ENCODE data around the gene CACNB3.

CACNB3 gene

DNA sequence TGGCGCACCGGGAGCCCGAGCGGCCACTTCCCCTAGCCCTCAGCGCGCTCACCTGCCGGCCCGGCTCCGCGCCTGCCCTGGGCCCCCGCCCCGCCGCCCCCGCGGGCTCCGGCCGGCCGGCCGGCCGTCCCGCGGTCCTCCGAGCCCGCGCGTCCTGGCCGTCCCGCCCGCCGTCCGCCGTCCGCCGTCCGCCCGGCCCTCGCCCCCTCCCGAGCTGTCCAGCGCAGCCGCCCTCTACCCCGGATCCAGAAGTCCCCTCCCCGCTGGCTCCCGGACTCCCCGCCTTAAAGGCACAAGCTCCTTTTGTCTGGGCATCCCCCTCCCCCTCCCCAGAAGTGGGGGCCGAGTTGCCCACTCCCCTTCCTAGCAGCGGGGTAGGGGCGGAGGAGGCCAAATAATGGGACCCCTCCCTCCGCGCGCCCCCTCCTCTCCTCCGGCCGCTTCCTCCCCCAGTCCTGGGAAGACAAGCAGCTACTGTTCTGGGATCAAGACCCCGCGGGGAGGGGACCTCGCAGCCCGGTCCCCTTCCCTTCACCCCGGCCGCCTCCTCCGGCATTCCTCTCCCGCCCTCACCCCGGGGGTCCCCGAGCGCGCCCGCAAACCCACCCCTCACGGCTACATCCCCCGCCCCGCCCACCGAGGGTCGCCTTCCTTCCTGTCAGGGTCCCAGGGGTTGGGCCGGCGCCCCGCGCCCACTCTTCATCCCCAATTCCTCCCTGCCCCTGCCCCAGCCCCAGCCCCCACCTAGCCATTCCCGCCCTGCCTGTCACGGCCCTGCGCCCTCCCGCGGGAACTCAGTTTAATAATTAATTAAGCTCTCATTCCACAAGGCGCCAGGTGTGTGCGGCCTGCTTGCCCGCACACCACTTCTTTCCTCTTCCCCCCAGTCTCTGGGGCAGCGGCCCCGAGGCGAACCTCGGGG lies 29.2 kb upstream of the CACNB3 start, which contains the start of gene ADCY6:
ADCY6 (minus strand) TSS at position 236 of the 922 bp plus-strand sequence. CDS start 5,655 bp downstream, outside the sequence.
- TF ChIP-seq, protein P1, sequence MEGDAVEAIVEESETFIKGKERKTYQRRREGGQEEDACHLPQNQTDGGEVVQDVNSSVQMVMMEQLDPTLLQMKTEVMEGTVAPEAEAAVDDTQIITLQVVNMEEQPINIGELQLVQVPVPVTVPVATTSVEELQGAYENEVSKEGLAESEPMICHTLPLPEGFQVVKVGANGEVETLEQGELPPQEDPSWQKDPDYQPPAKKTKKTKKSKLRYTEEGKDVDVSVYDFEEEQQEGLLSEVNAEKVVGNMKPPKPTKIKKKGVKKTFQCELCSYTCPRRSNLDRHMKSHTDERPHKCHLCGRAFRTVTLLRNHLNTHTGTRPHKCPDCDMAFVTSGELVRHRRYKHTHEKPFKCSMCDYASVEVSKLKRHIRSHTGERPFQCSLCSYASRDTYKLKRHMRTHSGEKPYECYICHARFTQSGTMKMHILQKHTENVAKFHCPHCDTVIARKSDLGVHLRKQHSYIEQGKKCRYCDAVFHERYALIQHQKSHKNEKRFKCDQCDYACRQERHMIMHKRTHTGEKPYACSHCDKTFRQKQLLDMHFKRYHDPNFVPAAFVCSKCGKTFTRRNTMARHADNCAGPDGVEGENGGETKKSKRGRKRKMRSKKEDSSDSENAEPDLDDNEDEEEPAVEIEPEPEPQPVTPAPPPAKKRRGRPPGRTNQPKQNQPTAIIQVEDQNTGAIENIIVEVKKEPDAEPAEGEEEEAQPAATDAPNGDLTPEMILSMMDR (IDR thresholded peaks at IDR 0.05; ENCODE audit: low read depth, low read length): no peak
- DNase-seq (ENCODE audit: extremely low read depth, low read depth): peak; percentile 41

DNA sequence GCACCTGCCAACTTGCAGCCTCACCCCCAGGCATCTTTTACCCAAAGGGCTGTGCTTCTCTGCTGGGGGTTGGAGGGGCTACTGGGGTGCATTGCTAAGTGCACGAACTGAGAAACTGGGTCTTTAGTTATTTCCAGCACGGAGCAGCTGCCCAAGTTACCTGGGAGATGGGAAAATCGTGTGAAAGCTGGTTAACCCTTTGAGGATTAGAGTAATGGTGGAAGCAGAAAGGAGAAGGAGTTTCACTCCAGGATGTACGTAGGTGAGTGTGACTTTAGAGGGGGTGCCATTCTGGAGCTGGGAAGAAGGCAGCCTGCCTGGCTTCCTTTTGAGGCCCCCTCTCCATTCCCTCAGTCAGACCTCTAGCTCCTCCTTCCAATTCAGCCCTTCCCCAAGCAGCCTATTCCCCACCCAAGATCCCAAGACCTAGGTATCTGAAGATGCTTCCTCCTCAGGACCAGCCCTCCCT lies 28.4 kb upstream of the CACNB3 start:
- TF ChIP-seq, protein P1 (IDR thresholded peaks at IDR 0.05; ENCODE audit: low read depth, low read length): no peak

DNA sequence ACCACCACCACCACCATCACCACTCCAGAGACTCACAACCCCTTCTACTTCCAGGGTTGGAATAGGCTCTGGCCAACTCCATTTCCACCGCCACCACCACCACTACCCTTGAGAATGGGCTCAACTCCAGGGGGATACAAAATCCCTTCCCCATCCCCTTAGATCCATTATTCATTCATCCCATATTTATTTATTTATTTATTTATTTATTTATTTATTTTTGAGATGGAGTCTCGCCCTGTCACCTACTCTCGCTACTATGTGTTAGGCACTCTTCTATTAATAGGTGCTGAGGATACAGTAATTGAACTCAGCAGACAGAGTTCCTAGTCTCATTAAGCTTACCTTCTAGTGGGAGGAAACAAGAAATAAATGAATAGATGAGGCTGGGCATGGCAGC lies 24.6 kb upstream of the CACNB3 start:
- TF ChIP-seq, protein P1 (IDR thresholded peaks at IDR 0.05; ENCODE audit: low read depth, low read length): no peak
- DNase-seq (ENCODE audit: extremely low read depth, low read depth): no peak

More for the DNA sequence above, 28.4 kb upstream of the CACNB3 start:
- no peak for DNase-seq (ENCODE audit: extremely low read depth, low read depth)

DNA sequence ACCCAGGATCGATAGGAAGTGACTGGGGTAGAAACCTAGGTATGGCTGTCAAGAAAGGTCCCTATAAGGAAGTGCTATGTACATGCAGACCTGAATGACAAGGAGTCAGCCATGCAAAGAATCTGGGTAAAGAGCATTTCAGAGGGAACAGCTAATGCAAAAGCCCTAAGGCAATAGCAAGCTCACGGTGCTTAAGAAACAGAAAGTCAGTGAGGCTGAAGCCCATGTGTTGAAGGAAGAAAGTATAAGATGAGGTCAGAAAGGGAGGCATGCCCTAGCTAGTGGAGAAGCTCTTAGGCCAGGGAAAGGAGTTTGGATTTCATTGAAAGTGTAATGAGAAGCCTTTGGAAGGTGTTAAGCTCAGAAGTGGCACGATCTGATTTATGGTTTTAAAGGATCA lies 23.4 kb upstream of the CACNB3 start:
- TF ChIP-seq, protein P1 (IDR thresholded peaks at IDR 0.05; ENCODE audit: low read depth, low read length): no peak
- DNase-seq (ENCODE audit: extremely low read depth, low read depth): no peak

DNA sequence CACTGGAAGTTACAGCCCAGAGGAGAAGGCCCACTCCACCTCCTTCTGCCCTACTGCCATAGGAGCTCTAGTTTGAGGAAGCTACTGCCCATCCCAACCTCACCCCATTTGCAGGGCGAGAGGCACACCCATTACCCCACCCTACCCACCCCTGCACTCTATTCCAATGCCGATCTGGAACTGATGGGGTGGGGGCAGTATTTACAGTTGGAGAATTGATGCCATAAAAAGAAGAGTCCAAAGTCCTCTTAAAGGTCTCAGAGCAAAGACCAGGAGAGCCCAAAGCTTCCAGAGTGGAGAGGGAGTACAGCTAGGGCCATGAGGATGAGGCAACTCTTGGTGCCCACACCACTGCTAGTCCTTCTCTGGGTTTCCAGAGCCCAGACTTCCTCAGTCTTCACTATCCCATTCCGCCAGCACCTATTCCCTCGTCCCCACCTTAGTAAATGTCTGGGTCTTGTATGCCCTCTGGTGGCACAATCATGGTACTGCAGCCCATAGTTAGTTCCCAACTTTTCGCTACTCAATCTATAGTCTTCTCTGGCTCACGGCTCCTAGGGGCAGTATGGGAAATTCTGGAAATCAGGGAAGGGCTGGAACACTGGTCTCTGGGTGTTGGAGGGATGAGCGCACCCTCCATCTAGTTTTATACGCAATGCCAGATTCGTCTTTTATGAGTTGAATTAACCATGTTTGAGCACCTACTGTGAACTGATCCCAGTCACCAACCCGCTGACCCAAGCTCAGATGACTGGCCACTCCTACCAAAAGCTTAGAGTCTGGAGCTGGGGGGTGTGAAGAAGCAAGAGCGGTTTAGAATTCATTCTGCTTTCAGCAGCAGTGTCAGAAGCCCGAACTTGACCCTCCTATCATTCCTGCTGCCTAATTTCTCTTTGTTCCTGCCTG lies 22.5 kb upstream of the CACNB3 start:
- peak; percentile 44 for DNase-seq (ENCODE audit: extremely low read depth, low read depth)
- TF ChIP-seq, protein P1 (IDR thresholded peaks at IDR 0.05; ENCODE audit: low read depth, low read length): peak; percentile 96

DNA sequence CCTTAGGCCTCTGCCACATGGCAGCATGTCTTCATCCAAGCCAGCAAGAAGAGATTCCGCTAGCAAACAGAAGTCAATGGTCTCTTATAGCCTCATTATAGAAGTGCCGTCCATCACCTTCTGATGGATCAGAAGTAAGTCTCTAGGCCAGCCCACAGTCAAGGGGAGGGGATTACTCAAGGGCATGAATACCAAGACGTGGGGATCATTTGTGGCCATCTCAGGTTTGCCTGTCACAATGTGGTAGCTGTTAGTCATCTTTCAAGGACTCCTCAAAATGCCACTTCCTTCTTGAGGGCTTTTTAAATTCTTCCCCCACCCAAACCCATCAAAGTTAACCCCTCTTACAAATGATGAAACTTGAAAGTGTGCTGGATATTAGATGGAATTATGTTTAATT lies 21.3 kb upstream of the CACNB3 start:
- DNase-seq (ENCODE audit: extremely low read depth, low read depth): no peak

More for the DNA sequence above, 21.3 kb upstream of the CACNB3 start:
- TF ChIP-seq, protein P1 (IDR thresholded peaks at IDR 0.05; ENCODE audit: low read depth, low read length): no peak

Measured in AG09319 (cell line).